GM19452 (cell line): Measurements from ENCODE around the gene ZNF414.
"Not testable (repeated sequence)": the region's sequence is repeated elsewhere in the genome, so short reads cannot be mapped to it uniquely, and the experiment has no call there.

Experiments used
- ATAC-seq: cut with Tn5 transposase; IDR thresholded peaks from one replicate; pipeline ENCODE4 v1.9.1; 2021; ENCODE audit not compliant: unreplicated experiment

ZNF414 gene

DNA sequence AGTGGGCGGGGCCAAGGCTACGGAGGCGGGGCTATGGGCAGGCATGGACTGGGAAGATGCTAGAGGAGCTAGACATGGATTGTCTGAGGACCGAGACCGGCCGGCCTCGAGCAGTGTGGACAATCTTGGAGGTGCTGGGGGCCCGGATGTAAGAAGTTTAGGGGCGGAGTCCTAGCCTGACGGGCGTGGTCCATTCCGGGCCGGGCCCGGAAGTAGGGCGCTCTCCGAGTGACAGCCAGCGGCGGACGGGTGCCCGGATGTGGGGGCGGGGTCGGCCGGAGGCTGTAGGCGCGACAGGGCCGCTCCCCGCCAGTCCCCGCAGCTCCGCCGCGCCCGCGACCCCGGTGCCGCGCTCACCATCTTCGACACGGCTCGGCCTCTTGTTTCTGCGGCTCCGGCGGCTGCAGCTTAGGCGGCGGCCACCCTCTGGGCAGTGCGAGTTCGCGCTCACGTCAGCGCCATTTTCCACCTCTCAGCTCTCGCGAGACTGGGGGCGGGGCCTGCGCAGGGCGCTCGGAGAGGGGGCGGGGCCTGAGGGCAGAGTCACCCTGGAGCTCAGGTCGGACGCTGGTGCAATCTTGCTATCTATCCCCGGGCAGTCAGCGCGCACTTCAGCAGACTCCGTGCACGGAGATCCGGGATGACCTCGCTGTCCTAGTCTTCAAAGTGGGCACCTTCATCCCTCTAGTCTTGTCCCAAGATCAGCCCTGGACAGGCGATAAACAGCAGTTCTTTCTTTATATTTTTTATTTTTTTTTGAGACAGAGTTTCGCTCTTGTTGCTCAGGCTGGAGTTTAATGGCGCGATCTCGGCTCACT, at the start of gene ZNF414:
TSS of gene ZNF414 (minus strand) at position 481 of the 818 bp plus-strand sequence. CDS start at position 360, 121 bp downstream.
- ATAC-seq, result peak; percentile 92

DNA sequence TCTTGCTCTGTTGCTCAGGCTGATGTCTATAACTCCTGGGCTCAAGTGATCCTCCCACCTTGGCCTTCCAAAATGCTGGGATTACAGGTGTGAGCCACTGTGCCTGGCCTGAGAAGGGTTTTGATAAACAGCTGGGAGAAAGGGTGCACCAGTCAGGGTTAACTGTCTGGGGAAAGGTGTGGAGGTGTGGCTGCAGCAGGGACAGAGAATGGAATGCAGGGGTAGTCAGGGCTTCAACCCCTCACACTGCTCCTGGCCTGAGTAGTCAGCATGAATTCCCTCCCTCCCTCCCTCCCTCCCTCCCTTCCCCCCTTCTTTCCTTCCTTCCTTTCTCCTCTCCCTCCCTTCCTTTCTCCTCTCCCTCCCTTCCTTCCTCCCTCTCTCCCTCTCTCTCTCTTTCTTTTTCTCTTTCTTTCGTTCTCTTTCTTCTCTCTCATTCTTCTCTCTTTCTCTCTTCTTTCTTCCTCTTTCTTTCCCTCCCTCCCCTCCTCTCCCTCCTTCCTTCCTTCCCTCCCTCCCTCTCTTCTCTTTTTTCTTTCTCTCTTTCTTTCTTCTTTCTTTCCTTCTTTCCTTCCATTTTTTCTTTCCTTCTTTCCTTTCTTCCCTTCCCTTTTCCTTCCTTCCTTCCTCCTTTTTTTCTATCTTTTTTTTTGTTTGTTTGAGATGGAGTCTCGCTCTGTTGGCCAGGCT, 47.3 kb upstream of the ZNF414 start:
- ATAC-seq, result no peak

GRCh38 chr19:8558325-8558724, 44.4 kb upstream of the ZNF414 start:
- no peak for ATAC-seq

DNA sequence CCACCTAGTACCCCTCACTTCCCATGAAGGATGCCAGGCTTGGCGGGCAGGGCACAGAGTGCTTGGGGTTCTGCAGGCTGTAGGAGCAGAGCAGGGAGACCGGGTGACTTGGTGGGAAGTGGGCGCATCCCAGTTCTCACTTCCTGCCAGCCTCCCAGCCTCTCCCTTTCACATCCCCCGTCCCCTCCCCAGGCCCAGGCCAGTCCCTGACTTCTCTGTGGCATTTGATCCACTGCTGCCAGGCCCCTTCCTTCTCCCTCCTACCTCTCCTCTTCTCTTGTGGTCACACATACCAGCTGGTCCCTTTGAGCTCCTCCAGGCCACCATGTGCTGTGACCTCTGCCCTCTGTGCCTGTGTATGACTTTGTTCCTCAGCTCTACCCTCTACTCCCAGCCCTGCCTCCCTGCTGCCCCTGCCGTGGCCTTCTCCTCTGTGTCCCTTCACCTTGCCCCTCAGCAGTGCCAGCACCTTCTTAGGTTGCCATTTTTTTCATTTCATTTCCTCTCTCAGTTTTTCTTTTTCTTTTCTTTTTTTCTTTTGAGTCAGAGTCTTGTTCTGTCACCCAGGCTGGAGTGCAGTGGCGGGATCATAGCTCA, 43.8 kb upstream of the ZNF414 start:
- no peak for ATAC-seq

GRCh38 chr19:8553729-8554128, 39.8 kb upstream of the ZNF414 start:
- ATAC-seq, result not testable (repeated sequence)

GRCh38 chr19:8552810-8553209, 38.8 kb upstream of the ZNF414 start:
- no peak for ATAC-seq

GRCh38 chr19:8550070-8550469, 36.1 kb upstream of the ZNF414 start:
- ATAC-seq, result no peak

GRCh38 chr19:8545743-8546142, 31.8 kb upstream of the ZNF414 start:
- ATAC-seq, result no peak

GRCh38 chr19:8544168-8544567, 30.2 kb upstream of the ZNF414 start:
- no peak for ATAC-seq

- no peak for ATAC-seq
These were observed 25.7 kb upstream of the ZNF414 start for GRCh38 chr19:8539621-8540149.

GRCh38 chr19:8537099-8537498, 23.1 kb upstream of the ZNF414 start:
- no peak for ATAC-seq

DNA sequence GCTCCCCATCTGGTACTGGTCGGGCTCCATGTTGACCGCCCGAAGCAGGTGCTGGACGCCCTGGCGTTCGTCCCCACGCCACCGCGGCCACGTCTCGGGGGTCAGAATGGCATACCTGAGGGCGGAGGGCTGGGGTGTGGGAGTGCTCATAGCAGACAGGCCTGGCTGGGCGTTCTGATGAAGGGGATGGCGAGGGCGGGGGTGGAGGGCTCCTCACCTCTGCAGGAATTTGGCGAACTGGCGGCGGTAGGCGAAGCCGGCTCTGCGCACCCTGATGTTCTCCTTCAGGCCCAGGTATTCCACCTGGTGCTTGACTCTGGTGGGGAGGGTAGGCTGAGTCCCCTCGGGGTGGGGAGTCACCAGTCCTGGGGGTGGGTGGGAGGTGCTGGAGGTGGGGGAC, 22.3 kb upstream of the ZNF414 start:
- no peak for ATAC-seq

DNA sequence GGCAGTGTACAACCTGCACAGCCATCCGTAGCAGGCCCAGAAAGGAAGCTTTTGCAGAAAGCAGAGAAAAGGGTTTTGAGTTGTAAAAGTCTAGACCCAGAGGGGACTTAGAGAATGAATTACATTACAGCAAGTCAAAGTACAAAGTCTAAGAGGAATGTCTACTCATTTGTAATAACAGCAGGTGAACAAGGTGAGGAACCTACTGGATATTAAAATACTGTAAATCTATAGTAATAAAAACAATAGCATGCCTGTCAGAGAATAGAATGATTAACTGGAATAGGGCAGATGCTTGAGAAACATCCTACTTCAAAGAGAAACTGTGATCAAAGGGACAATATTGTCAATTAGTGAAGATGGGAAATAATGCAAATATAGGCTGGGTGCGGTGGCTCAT, 18.3 kb upstream of the ZNF414 start:
- no peak for ATAC-seq

GRCh38 chr19:8531470-8531869, 17.5 kb upstream of the ZNF414 start:
- ATAC-seq, result no peak

- ATAC-seq, result no peak
These were observed 16.2 kb upstream of the ZNF414 start for GRCh38 chr19:8530061-8530679.

- no peak for ATAC-seq
These were observed 15.5 kb upstream of the ZNF414 start for GRCh38 chr19:8529369-8530006.

GRCh38 chr19:8528500-8528899, 14.5 kb upstream of the ZNF414 start:
- ATAC-seq, result no peak

DNA sequence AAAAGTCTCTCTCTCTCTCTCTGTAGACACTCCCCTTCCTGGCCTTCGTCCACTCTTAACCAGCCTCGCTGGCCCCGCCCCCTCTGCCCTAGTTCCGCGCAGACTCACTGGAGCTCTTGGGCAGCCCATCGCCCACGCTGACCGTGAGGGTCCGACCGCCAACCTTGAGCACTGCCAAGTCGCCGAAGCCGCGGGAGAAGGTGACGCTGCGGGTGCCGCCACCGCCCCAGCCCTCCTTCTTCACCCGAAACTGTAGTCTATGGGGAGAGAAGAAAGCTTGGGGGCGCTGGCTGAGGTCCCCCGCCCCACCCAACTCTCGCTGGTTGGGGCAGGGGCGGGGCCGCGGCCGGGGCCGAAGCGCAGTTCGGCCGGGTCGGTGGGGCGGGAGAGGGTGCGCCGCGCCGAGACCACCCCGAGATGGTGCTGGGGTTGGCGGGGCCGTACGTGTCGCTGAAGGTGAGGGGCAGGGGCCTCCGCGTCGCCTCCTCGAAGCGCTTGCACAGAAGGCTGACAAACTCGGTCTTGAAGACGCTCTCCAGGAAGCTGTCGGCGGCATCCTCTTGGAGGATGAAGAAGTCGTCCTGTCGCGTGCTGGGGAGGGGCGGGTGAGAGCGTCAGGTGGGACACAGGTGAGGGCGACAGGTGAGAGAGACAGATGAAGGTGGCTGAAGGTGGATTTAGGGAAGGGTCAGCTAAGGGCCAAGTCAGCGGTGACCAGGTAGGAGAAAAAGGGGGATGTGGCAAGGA, 12.6 kb upstream of the ZNF414 start:
- no peak for ATAC-seq

DNA sequence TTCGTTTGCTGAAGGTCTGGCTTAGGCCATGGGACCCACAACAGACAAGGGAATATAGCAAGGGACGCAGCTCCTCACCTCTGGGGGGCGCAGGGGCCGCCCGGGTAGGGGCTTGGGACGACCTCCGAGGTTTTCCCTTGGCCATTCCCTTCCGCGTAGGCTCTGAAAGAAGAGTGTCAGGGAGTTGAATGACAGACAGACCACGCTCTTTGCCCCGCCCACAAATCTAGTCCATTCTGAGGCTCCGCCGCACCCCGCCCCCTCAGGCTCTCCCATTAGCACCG, 11.4 kb upstream of the ZNF414 start:
- no peak for ATAC-seq

GRCh38 chr19:8519388-8519787, 5.4 kb upstream of the ZNF414 start:
- no peak for ATAC-seq
